GM23338 (cell line): ENCODE measurements around the gene GRIK4. TPM values are rescaled to one million over a fixed set of nuclear protein-coding genes. Genes with fewer than 3 reads are reported as not detected.
A peak's percentile ranks its signal among the peaks of the same experiment; 100 is the strongest.

Source experiments
- ATAC-seq: fragments of 200-7000 bp; cut with Tn5 transposase; 3 replicates; pipeline ENCODE4 v1.9.1; 2020
- DNase-seq: peaks from one replicate; pipeline ENCODE4 v3.0.0-alpha.2; 2015; ENCODE audit warnings: low spot score
- H2AFZ ChIP-seq: fragments of 200-600 bp; sonication (generic); 2 replicates; pipeline ENCODE4 v1.8.0; 2016; ENCODE audit warnings: antibody characterized with exemption, mild to moderate bottlenecking, moderate library complexity
- H3F3A ChIP-seq: fragments of 200-600 bp; sonication (generic); replicated peaks from 2 replicates; pipeline ENCODE4 v1.8.0; 2017; ENCODE audit warnings: antibody characterized with exemption, mixed run types, low read depth
- H3K27ac ChIP-seq: fragments of 200-600 bp; sonication (generic); 2 replicates; pipeline ENCODE4 v1.6.1; 2016; ENCODE audit warnings: low read depth
- H3K27me3 ChIP-seq: fragments of 200-600 bp; sonication (generic); 2 replicates; pipeline ENCODE4 v1.8.0; 2016; ENCODE audit warnings: mild to moderate bottlenecking, mixed run types, moderate library complexity; ENCODE audit not compliant: insufficient read depth
- H3K36me3 ChIP-seq: fragments of 200-600 bp; sonication (generic); 2 replicates; pipeline ENCODE4 v1.8.0; 2016; ENCODE audit warnings: mild to moderate bottlenecking; ENCODE audit not compliant: insufficient read depth
- H3K4me1 ChIP-seq: fragments of 200-600 bp; sonication (generic); 2 replicates; pipeline ENCODE4 v1.8.0; 2016; ENCODE audit warnings: mild to moderate bottlenecking, moderate library complexity; ENCODE audit not compliant: insufficient read depth
- H3K4me2 ChIP-seq: fragments of 200-600 bp; sonication (generic); 2 replicates; pipeline ENCODE4 v1.7.1; 2017; ENCODE audit warnings: mixed run types
- H3K4me3 ChIP-seq: fragments of 200-600 bp; sonication (generic); 2 replicates; pipeline ENCODE4 v1.6.1; 2016; ENCODE audit warnings: mixed run types
- H3K79me2 ChIP-seq: fragments of 200-600 bp; sonication (generic); replicated peaks from 2 replicates; pipeline ENCODE4 v1.8.0; 2017; ENCODE audit warnings: mild to moderate bottlenecking; ENCODE audit not compliant: insufficient read depth
- H3K9me2 ChIP-seq: fragments of 200-600 bp; sonication (generic); 2 replicates; pipeline ENCODE4 v1.8.0; 2017; ENCODE audit not compliant: insufficient read depth
- H4K20me1 ChIP-seq: fragments of 200-600 bp; sonication (generic); replicated peaks from 2 replicates; pipeline ENCODE4 v1.8.0; 2017; ENCODE audit warnings: mild to moderate bottlenecking; ENCODE audit not compliant: insufficient read depth
- H3K27ac Mint-ChIP-seq: 2 replicates; pipeline ENCODE4 v1.8.0; 2020; ENCODE audit warnings: inconsistent platforms, mild to moderate bottlenecking, moderate library complexity, mixed read lengths
- H3K27me3 Mint-ChIP-seq: 3 replicates; pipeline ENCODE4 v1.8.0; 2022; ENCODE audit warnings: low read depth, mild to moderate bottlenecking, moderate library complexity, mixed read lengths, inconsistent platforms; ENCODE audit not compliant: insufficient read depth, poor library complexity
- H3K36me3 Mint-ChIP-seq: 3 replicates; pipeline ENCODE4 v1.8.0; 2021; ENCODE audit warnings: low read depth, mild to moderate bottlenecking, inconsistent platforms, moderate library complexity, mixed read lengths
- H3K4me1 Mint-ChIP-seq: 3 replicates; pipeline ENCODE4 v1.8.0; 2020; ENCODE audit warnings: mild to moderate bottlenecking, inconsistent platforms, mixed read lengths
- H3K4me3 Mint-ChIP-seq: 3 replicates; pipeline ENCODE4 v1.8.0; 2021; ENCODE audit warnings: moderate library complexity, mild to moderate bottlenecking, inconsistent platforms, mixed read lengths
- H3K9me3 Mint-ChIP-seq: 3 replicates; pipeline ENCODE4 v1.8.0; 2020; ENCODE audit warnings: moderate library complexity, mild to moderate bottlenecking, inconsistent platforms, mixed read lengths
- EZH2 ChIP-seq: fragments of 200-600 bp; sonication (generic); IDR thresholded peaks from one replicate; pipeline ENCODE4 v1.8.0; 2017; ENCODE audit warnings: antibody characterized with exemption, mild to moderate bottlenecking, low read depth; ENCODE audit not compliant: unreplicated experiment
- EZH2phosphoT487 ChIP-seq: fragments of 200-600 bp; sonication (generic); IDR thresholded peaks from one replicate; pipeline ENCODE4 v1.8.1; 2018; ENCODE audit warnings: antibody characterized with exemption; ENCODE audit not compliant: unreplicated experiment
- JUNB ChIP-seq: IDR thresholded peaks from one replicate; pipeline ENCODE4 v1.6.1; 2016; ENCODE audit warnings: antibody characterized with exemption; ENCODE audit not compliant: unreplicated experiment
- NANOG ChIP-seq: IDR thresholded peaks from 2 replicates; pipeline ENCODE4 v1.6.1; 2016; ENCODE audit warnings: antibody characterized with exemption, borderline replicate concordance
- POLR2AphosphoS5 ChIP-seq: IDR thresholded peaks from 2 replicates; pipeline ENCODE4 v1.6.1; 2016; ENCODE audit warnings: antibody characterized with exemption, low read depth
- STAT1 ChIP-seq: IDR thresholded peaks from one replicate; pipeline ENCODE4 v1.6.1; 2016; ENCODE audit warnings: antibody characterized with exemption; ENCODE audit not compliant: unreplicated experiment
- ZNF114 ChIP-seq: fragments of 250-450 bp; sonication (Bioruptor Pico); IDR thresholded peaks from 2 replicates; pipeline ENCODE4 v1.5.0; 2020; ENCODE audit warnings: mild to moderate bottlenecking, moderate library complexity
- ZNF331 ChIP-seq: fragments of 250-450 bp; sonication (Bioruptor Pico); IDR thresholded peaks from 2 replicates; pipeline ENCODE4 v1.5.0; 2020; ENCODE audit warnings: low read depth, mild to moderate bottlenecking, moderate library complexity
- polyA plus RNA-seq: library from polyadenylated mRNA; unstranded; fragments of >200 nt; fragmentation: Nextera tagmentation; extraction: Ambion mirVana; gene quantifications from 2 replicates; pipeline ENCODE4 v1.2.1, GENCODE V29; 2016
- total RNA-seq: library from RNA; depleted of rRNA; stranded (reverse); fragments of >200 nt; shearing (Covaris generic); gene quantifications from 2 replicates; pipeline ENCODE4 v1.2.3, GENCODE V29; 2014
- TF ChIP-seq, protein P1 (sequence below), 2 experiments: fragments of 200-600 bp in 1 of 2; sonication (generic) in 1 of 2; conservative IDR thresholded peaks; 2 replicates each; pipeline versions ENCODE4 v1.5.1 to v1.6.1; 2016 to 2017; ENCODE audit warnings: antibody characterized with exemption in 2 of 2, low read depth in 2 of 2, mild to moderate bottlenecking in 2 of 2, moderate library complexity in 1 of 2
- TF ChIP-seq, protein P2 (sequence below): IDR thresholded peaks from 2 replicates; pipeline ENCODE4 v1.6.1; 2016; ENCODE audit warnings: antibody characterized with exemption
- TF ChIP-seq, protein P3 (sequence below): IDR thresholded peaks from one replicate; pipeline ENCODE4 v1.6.1; 2018; ENCODE audit warnings: antibody characterized with exemption; ENCODE audit not compliant: unreplicated experiment

Gene GRIK4
- total and polyA plus RNA-seq, 2 experiments from 2014 or later: 0.63 to 2.2 TPM

DNA sequence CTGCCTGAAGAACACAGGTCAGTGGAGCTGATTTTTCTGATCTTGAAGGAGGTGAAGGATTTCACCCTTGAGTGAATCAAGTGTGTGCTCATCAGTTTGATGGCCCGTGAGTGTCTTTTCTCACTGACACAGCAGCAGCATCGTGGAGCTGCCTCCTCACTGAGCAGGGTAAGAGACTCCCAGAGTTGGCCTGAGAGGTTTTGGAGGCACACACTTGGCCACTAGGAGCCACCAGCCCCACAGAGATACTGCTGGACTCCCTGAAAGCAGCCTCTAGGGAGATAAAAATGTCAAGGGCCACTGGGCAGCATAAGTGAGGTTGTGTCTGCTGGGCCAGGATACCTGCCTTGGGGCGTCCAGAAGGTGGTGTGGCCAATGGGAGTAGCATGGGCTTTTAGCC lies 245.4 kb downstream of the GRIK4 start:
- H3K4me3 Mint-ChIP-seq: no peak overlapping the region
- H3K4me1 ChIP-seq: no peaks in the 10 kb centered on the region
- no peaks in the 10 kb centered on the region for H3K27me3 ChIP-seq
- DNase-seq (peak; percentile 32), ATAC-seq (peak; percentile 79)
- H3K9me3 Mint-ChIP-seq: no peaks in the 10 kb centered on the region; the same call in 2 of the 3 replicates
- no peak overlapping the region for H3K27ac Mint-ChIP-seq
- peaks cover 4% of the 10 kb centered on the region; the same call in 1 of the 2 replicates for H4K20me1 ChIP-seq
- H3K4me3 ChIP-seq: no peak overlapping the region
- no peak overlapping the region for H3K4me2 ChIP-seq
- H2AFZ ChIP-seq: no peak overlapping the region
- TF ChIP-seq, protein P1, sequence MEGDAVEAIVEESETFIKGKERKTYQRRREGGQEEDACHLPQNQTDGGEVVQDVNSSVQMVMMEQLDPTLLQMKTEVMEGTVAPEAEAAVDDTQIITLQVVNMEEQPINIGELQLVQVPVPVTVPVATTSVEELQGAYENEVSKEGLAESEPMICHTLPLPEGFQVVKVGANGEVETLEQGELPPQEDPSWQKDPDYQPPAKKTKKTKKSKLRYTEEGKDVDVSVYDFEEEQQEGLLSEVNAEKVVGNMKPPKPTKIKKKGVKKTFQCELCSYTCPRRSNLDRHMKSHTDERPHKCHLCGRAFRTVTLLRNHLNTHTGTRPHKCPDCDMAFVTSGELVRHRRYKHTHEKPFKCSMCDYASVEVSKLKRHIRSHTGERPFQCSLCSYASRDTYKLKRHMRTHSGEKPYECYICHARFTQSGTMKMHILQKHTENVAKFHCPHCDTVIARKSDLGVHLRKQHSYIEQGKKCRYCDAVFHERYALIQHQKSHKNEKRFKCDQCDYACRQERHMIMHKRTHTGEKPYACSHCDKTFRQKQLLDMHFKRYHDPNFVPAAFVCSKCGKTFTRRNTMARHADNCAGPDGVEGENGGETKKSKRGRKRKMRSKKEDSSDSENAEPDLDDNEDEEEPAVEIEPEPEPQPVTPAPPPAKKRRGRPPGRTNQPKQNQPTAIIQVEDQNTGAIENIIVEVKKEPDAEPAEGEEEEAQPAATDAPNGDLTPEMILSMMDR (conservative IDR thresholded peaks at IDR 0.05; ENCODE audit: low read depth in 2 of 2): peak; percentile 22 to 59; a peak in 3 of 4 replicates
- no peak for TF ChIP-seq EZH2
- TF ChIP-seq, protein P2, sequence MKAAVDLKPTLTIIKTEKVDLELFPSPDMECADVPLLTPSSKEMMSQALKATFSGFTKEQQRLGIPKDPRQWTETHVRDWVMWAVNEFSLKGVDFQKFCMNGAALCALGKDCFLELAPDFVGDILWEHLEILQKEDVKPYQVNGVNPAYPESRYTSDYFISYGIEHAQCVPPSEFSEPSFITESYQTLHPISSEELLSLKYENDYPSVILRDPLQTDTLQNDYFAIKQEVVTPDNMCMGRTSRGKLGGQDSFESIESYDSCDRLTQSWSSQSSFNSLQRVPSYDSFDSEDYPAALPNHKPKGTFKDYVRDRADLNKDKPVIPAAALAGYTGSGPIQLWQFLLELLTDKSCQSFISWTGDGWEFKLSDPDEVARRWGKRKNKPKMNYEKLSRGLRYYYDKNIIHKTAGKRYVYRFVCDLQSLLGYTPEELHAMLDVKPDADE: no peak
- H3K79me2 ChIP-seq: no peaks in the 10 kb centered on the region
- peaks cover 5% of the 10 kb centered on the region for H3K27me3 Mint-ChIP-seq
- no peaks in the 10 kb centered on the region; the same call in 1 of the 2 replicates for H3K9me2 ChIP-seq
- peaks cover 15% of the 10 kb centered on the region for H3K4me1 Mint-ChIP-seq
- no peak overlapping the region for H3K27ac ChIP-seq
- H3K36me3 Mint-ChIP-seq: no peaks in the 10 kb centered on the region
- H3F3A ChIP-seq: no peaks in the 10 kb centered on the region
- H3K36me3 ChIP-seq: no peaks in the 10 kb centered on the region

DNA sequence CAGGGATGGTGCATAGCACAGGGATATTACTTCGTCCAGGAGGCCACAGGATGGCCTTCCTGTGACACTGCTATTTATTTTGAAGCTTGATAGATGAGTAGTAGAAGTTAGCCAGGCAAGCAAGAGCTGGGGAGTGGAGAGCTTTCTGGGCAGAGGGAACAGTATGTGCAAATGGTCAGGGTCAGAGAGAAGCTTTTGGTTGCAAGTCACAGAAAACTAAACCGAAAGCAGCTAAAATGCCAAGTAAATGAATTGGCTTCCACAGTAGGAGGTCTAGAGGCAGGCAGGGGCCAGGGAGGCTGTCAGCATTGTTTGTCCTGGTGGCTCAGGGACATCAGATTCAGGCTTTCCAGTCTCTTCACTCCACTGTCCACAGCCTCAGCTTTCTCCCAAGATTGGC lies 247.5 kb downstream of the GRIK4 start:
- TF ChIP-seq STAT1: no peak
- TF ChIP-seq, protein P1 (conservative IDR thresholded peaks at IDR 0.05; ENCODE audit: low read depth in 2 of 2): no peak
- TF ChIP-seq EZH2: no peak
- TF ChIP-seq, protein P3, sequence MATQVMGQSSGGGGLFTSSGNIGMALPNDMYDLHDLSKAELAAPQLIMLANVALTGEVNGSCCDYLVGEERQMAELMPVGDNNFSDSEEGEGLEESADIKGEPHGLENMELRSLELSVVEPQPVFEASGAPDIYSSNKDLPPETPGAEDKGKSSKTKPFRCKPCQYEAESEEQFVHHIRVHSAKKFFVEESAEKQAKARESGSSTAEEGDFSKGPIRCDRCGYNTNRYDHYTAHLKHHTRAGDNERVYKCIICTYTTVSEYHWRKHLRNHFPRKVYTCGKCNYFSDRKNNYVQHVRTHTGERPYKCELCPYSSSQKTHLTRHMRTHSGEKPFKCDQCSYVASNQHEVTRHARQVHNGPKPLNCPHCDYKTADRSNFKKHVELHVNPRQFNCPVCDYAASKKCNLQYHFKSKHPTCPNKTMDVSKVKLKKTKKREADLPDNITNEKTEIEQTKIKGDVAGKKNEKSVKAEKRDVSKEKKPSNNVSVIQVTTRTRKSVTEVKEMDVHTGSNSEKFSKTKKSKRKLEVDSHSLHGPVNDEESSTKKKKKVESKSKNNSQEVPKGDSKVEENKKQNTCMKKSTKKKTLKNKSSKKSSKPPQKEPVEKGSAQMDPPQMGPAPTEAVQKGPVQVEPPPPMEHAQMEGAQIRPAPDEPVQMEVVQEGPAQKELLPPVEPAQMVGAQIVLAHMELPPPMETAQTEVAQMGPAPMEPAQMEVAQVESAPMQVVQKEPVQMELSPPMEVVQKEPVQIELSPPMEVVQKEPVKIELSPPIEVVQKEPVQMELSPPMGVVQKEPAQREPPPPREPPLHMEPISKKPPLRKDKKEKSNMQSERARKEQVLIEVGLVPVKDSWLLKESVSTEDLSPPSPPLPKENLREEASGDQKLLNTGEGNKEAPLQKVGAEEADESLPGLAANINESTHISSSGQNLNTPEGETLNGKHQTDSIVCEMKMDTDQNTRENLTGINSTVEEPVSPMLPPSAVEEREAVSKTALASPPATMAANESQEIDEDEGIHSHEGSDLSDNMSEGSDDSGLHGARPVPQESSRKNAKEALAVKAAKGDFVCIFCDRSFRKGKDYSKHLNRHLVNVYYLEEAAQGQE: no peak
- TF ChIP-seq NANOG: no peak
- TF ChIP-seq JUNB: no peak
- no peak for TF ChIP-seq EZH2phosphoT487
- TF ChIP-seq ZNF331 (CRISPR knock-in tag): no peak
- no peak for TF ChIP-seq POLR2AphosphoS5
- TF ChIP-seq ZNF114 (CRISPR knock-in tag): no peak
- H4K20me1 ChIP-seq: peaks cover 4% of the 10 kb centered on the region; the same call in 1 of the 2 replicates
- DNase-seq: peak; percentile 46
- H3K27ac ChIP-seq: no peak overlapping the region
- H3K4me2 ChIP-seq: no peak overlapping the region
- Mint-ChIP-seq H3K9me3 (peaks cover under 1% of the 10 kb centered on the region; the same call in 1 of the 3 replicates), H3K27ac (no peak overlapping the region), H3K27me3 (no peaks in the 10 kb centered on the region), H3K4me3 (no peak overlapping the region), H3K36me3 (no peaks in the 10 kb centered on the region), H3K4me1 (peaks cover 13% of the 10 kb centered on the region)
- no peaks in the 10 kb centered on the region; the same call in 1 of the 2 replicates for H3K9me2 ChIP-seq
- ATAC-seq: peak; percentile 61
- no peaks in the 10 kb centered on the region for H3K27me3 ChIP-seq
- H3K4me3 ChIP-seq: no peak overlapping the region
- no peak overlapping the region for H2AFZ ChIP-seq
- no peaks in the 10 kb centered on the region for H3K4me1 ChIP-seq
- no peaks in the 10 kb centered on the region for H3K79me2 ChIP-seq
- H3F3A ChIP-seq: no peaks in the 10 kb centered on the region
- H3K36me3 ChIP-seq: no peaks in the 10 kb centered on the region
